KMS-11 (cell line): ENCODE data around the gene SMIM30.

ENCODE experiments used
- H2AFZ ChIP-seq: fragments of 200-600 bp; sonication (generic); 2 replicates; pipeline ENCODE4 v1.6.1; 2016; ENCODE audit warnings: antibody characterized with exemption, mixed run types, low read depth
- H3K27ac ChIP-seq: fragments of 200-600 bp; sonication (generic); 2 replicates; pipeline ENCODE4 v1.6.1; 2016; ENCODE audit warnings: mild to moderate bottlenecking, mixed run types
- H3K27me3 ChIP-seq: fragments of 200-600 bp; sonication (generic); 2 replicates; pipeline ENCODE4 v1.6.1; 2017; ENCODE audit warnings: mild to moderate bottlenecking, low read depth, mixed run types, moderate library complexity; ENCODE audit not compliant: insufficient read depth
- H3K36me3 ChIP-seq: fragments of 200-600 bp; sonication (generic); 2 replicates; pipeline ENCODE4 v1.6.1; 2017; ENCODE audit warnings: mild to moderate bottlenecking, mixed run types; ENCODE audit not compliant: insufficient read depth
- H3K4me1 ChIP-seq: fragments of 200-600 bp; sonication (generic); 2 replicates; pipeline ENCODE4 v1.6.1; 2016; ENCODE audit warnings: mild to moderate bottlenecking, low read depth, mixed run types; ENCODE audit not compliant: poor library complexity, severe bottlenecking
- H3K4me2 ChIP-seq: fragments of 200-600 bp; sonication (generic); 2 replicates; pipeline ENCODE4 v1.7.0; 2016; ENCODE audit warnings: mild to moderate bottlenecking, mixed run types
- H3K4me3 ChIP-seq: fragments of 200-600 bp; sonication (generic); IDR thresholded peaks from 2 replicates; pipeline ENCODE4 v1.6.1; 2017; ENCODE audit warnings: low read depth, low read length, mixed read lengths; ENCODE audit not compliant: insufficient read depth
- H3K79me2 ChIP-seq: fragments of 200-600 bp; sonication (generic); 2 replicates; pipeline ENCODE4 v1.6.1; 2016; ENCODE audit warnings: low read depth, mixed run types; ENCODE audit not compliant: insufficient read depth
- H3K9ac ChIP-seq: fragments of 200-600 bp; sonication (generic); 2 replicates; pipeline ENCODE4 v1.6.1; 2016; ENCODE audit warnings: mild to moderate bottlenecking, mixed run types
- H4K20me1 ChIP-seq: fragments of 200-600 bp; sonication (generic); 2 replicates; pipeline ENCODE4 v1.6.1; 2016; ENCODE audit warnings: mild to moderate bottlenecking, mixed run types; ENCODE audit not compliant: insufficient read depth
- TF ChIP-seq, protein P1 (sequence below): fragments of 200-600 bp; sonication (generic); conservative IDR thresholded peaks from 2 replicates; pipeline ENCODE4 v1.6.1; 2017; ENCODE audit warnings: low read depth, mild to moderate bottlenecking, antibody characterized with exemption, low read length, moderate library complexity, mixed read lengths

SMIM30 gene

DNA sequence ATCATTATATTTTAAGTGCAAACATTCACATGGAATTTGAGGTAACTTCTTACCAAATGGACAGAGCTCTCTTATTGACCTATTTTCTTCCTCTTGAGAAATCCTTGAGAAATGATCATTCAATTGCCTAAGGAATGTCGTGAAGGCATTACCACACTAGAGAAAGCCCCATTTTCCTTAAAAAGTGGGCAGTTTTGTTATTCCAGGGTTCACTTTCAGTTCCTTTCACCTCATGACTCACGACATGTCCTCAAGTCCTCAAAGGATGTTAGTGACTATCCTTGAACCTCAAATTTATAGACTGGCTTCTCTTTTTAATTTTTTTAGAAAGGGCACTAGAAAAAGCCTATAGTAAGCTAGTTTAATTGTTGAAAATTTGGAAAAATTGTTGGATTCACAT lies 40.4 kb upstream of the SMIM30 start:
- Histone ChIP-seq H3K27ac (no peak overlapping the region), H3K4me3 (no peak overlapping the region), H3K36me3 (no peaks in the 10 kb centered on the region), H2AFZ (no peak overlapping the region), H3K27me3 (no peaks in the 10 kb centered on the region), H3K4me2 (no peak overlapping the region), H3K4me1 (no peaks in the 10 kb centered on the region), H3K79me2 (no peaks in the 10 kb centered on the region), H3K9ac (no peak overlapping the region), H4K20me1 (no peaks in the 10 kb centered on the region)
- TF ChIP-seq, protein P1, sequence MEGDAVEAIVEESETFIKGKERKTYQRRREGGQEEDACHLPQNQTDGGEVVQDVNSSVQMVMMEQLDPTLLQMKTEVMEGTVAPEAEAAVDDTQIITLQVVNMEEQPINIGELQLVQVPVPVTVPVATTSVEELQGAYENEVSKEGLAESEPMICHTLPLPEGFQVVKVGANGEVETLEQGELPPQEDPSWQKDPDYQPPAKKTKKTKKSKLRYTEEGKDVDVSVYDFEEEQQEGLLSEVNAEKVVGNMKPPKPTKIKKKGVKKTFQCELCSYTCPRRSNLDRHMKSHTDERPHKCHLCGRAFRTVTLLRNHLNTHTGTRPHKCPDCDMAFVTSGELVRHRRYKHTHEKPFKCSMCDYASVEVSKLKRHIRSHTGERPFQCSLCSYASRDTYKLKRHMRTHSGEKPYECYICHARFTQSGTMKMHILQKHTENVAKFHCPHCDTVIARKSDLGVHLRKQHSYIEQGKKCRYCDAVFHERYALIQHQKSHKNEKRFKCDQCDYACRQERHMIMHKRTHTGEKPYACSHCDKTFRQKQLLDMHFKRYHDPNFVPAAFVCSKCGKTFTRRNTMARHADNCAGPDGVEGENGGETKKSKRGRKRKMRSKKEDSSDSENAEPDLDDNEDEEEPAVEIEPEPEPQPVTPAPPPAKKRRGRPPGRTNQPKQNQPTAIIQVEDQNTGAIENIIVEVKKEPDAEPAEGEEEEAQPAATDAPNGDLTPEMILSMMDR: no peak

- no peaks in the 10 kb centered on the region for H3K36me3 ChIP-seq
- H3K79me2 ChIP-seq: no peaks in the 10 kb centered on the region
- H4K20me1 ChIP-seq: no peaks in the 10 kb centered on the region
- H3K27ac ChIP-seq: no peak overlapping the region
- no peak overlapping the region for H3K4me3 ChIP-seq
- H3K27me3 ChIP-seq: no peaks in the 10 kb centered on the region
- TF ChIP-seq, protein P1: no peak
- no peak overlapping the region for H3K9ac ChIP-seq
- no peaks in the 10 kb centered on the region for H3K4me1 ChIP-seq
- no peak overlapping the region for H2AFZ ChIP-seq
- H3K4me2 ChIP-seq: no peak overlapping the region
These were observed 35.8 kb upstream of the SMIM30 start for GRCh38 chr7:113154117-113154516.

- Histone ChIP-seq H2AFZ (no peak overlapping the region), H3K79me2 (no peaks in the 10 kb centered on the region), H4K20me1 (no peaks in the 10 kb centered on the region), H3K27me3 (no peaks in the 10 kb centered on the region), H3K4me1 (no peaks in the 10 kb centered on the region), H3K27ac (no peak overlapping the region), H3K4me2 (no peak overlapping the region), H3K36me3 (no peaks in the 10 kb centered on the region), H3K4me3 (no peak overlapping the region), H3K9ac (no peak overlapping the region)
- TF ChIP-seq, protein P1: no peak
These were observed 26.5 kb upstream of the SMIM30 start for GRCh38 chr7:113144817-113145216.

- no peaks in the 10 kb centered on the region for H3K79me2 ChIP-seq
- H2AFZ ChIP-seq: no peak overlapping the region
- H3K27me3 ChIP-seq: no peaks in the 10 kb centered on the region
- H3K4me2 ChIP-seq: no peak overlapping the region
- no peak overlapping the region for H3K4me3 ChIP-seq
- no peak overlapping the region for H3K9ac ChIP-seq
- no peaks in the 10 kb centered on the region for H3K4me1 ChIP-seq
- no peaks in the 10 kb centered on the region for H4K20me1 ChIP-seq
- no peaks in the 10 kb centered on the region for H3K36me3 ChIP-seq
- TF ChIP-seq, protein P1: no peak
- no peak overlapping the region for H3K27ac ChIP-seq
These were observed 25.3 kb upstream of the SMIM30 start for GRCh38 chr7:113143486-113144257.
